ENCODE data around the gene VPS35L. TPM values are rescaled to one million over a fixed set of nuclear protein-coding genes. Genes with fewer than 3 reads are reported as not detected.
A peak's percentile ranks its signal among the peaks of the same experiment; 100 is the strongest.
"Not testable (repeated sequence)": the region's sequence is repeated elsewhere in the genome, so short reads cannot be mapped to it uniquely, and the experiment has no call there.

Gene VPS35L
- polyA plus RNA-seq, 1 donor from 2014 or later = 38.2 TPM

- no peaks in the 10 kb centered on the region for H3K4me1 Mint-ChIP-seq
- H3K36me3 Mint-ChIP-seq = peaks cover 21% of the 10 kb centered on the region
- no peak overlapping the region for H3K4me3 Mint-ChIP-seq
- peak overlapping the region in 1 of 3 donors; percentile 77 for H3K27ac Mint-ChIP-seq
- peaks cover 0 to 1% (median 0%) of the 10 kb centered on the region in 3 donors for H3K9me3 Mint-ChIP-seq
- no peaks in the 10 kb centered on the region for H3K27me3 Mint-ChIP-seq
Observed at GRCh38 chr16:19677402-19677801, 121.9 kb downstream of the VPS35L start.

- Mint-ChIP-seq H3K36me3 (peaks cover 23% of the 10 kb centered on the region), H3K4me3 (no peak overlapping the region), H3K9me3 (peaks cover 4 to 7% (median 7%) of the 10 kb centered on the region in 3 donors), H3K27me3 (no peaks in the 10 kb centered on the region), H3K4me1 (no peaks in the 10 kb centered on the region), H3K27ac (no peak overlapping the region)
Observed at GRCh38 chr16:19678804-19679203, 123.3 kb downstream of the VPS35L start.

GRCh38 chr16:19679281-19679680 is 123.8 kb downstream of the VPS35L start:
- H3K4me1 Mint-ChIP-seq, H3K4me3 Mint-ChIP-seq, H3K27me3 Mint-ChIP-seq, H3K9me3 Mint-ChIP-seq, H3K27ac Mint-ChIP-seq: not testable (repeated sequence)
- H3K36me3 Mint-ChIP-seq = peaks cover 22% of the 10 kb centered on the region

GRCh38 chr16:19680881-19681340 is 125.4 kb downstream of the VPS35L start:
- no peaks in the 10 kb centered on the region for H3K4me1 Mint-ChIP-seq
- H3K4me3 Mint-ChIP-seq = no peak overlapping the region
- peaks cover 5 to 19% (median 6%) of the 10 kb centered on the region in 3 donors for H3K9me3 Mint-ChIP-seq
- H3K36me3 Mint-ChIP-seq = peaks cover 18% of the 10 kb centered on the region
- no peak overlapping the region for H3K27ac Mint-ChIP-seq
- H3K27me3 Mint-ChIP-seq = no peaks in the 10 kb centered on the region

GRCh38 chr16:19681637-19682036 is 126.1 kb downstream of the VPS35L start:
- peaks cover 18% of the 10 kb centered on the region for H3K36me3 Mint-ChIP-seq
- H3K4me1 Mint-ChIP-seq = no peaks in the 10 kb centered on the region
- no peaks in the 10 kb centered on the region for H3K27me3 Mint-ChIP-seq
- peaks cover 5 to 19% (median 6%) of the 10 kb centered on the region in 3 donors for H3K9me3 Mint-ChIP-seq
- H3K4me3 Mint-ChIP-seq = no peak overlapping the region
- H3K27ac Mint-ChIP-seq = peak overlapping the region in 1 of 3 donors; percentile 31

- Mint-ChIP-seq H3K4me3 (no peak overlapping the region), H3K9me3 (peaks cover 5 to 19% (median 6%) of the 10 kb centered on the region in 3 donors), H3K27ac (peak overlapping the region in 1 of 3 donors; percentile 52), H3K4me1 (no peaks in the 10 kb centered on the region), H3K27me3 (no peaks in the 10 kb centered on the region), H3K36me3 (peaks cover 25% of the 10 kb centered on the region)
Observed at GRCh38 chr16:19683453-19684236, 128.1 kb downstream of the VPS35L start.

GRCh38 chr16:19685176-19685575 is 129.7 kb downstream of the VPS35L start:
- no peaks in the 10 kb centered on the region for H3K27me3 Mint-ChIP-seq
- H3K9me3 Mint-ChIP-seq = peaks cover 5 to 19% (median 6%) of the 10 kb centered on the region in 3 donors
- no peaks in the 10 kb centered on the region for H3K4me1 Mint-ChIP-seq
- peaks cover 20% of the 10 kb centered on the region for H3K36me3 Mint-ChIP-seq
- H3K4me3 Mint-ChIP-seq = no peak overlapping the region
- H3K27ac Mint-ChIP-seq = peak overlapping the region in 1 of 3 donors; percentile 60

GRCh38 chr16:19687279-19687678 is 131.8 kb downstream of the VPS35L start:
- Mint-ChIP-seq H3K27me3 (no peaks in the 10 kb centered on the region), H3K4me3 (no peak overlapping the region), H3K4me1 (no peaks in the 10 kb centered on the region), H3K27ac (no peak overlapping the region), H3K36me3 (peaks cover 18% of the 10 kb centered on the region), H3K9me3 (peaks cover 5 to 19% (median 6%) of the 10 kb centered on the region in 3 donors)

GRCh38 chr16:19688396-19689024 is 133.0 kb downstream of the VPS35L start:
- peaks cover 2 to 12% (median 2%) of the 10 kb centered on the region in 3 donors for H3K9me3 Mint-ChIP-seq
- H3K36me3 Mint-ChIP-seq = peaks cover 12% of the 10 kb centered on the region
- no peak overlapping the region for H3K4me3 Mint-ChIP-seq
- no peak overlapping the region for H3K27ac Mint-ChIP-seq
- H3K4me1 Mint-ChIP-seq = peaks cover 0 to 2% (median 0%) of the 10 kb centered on the region in 3 donors
- no peaks in the 10 kb centered on the region for H3K27me3 Mint-ChIP-seq

GRCh38 chr16:19689342-19689741 is 133.8 kb downstream of the VPS35L start:
- H3K9me3 Mint-ChIP-seq = peaks cover 0 to 11% (median 1%) of the 10 kb centered on the region in 3 donors
- no peak overlapping the region for H3K27ac Mint-ChIP-seq
- no peaks in the 10 kb centered on the region for H3K27me3 Mint-ChIP-seq
- peaks cover 0 to 2% (median 0%) of the 10 kb centered on the region in 3 donors for H3K4me1 Mint-ChIP-seq
- peaks cover 8% of the 10 kb centered on the region for H3K36me3 Mint-ChIP-seq
- no peak overlapping the region for H3K4me3 Mint-ChIP-seq

GRCh38 chr16:19690196-19690595 is 134.7 kb downstream of the VPS35L start:
- Mint-ChIP-seq H3K36me3 (peaks cover 8% of the 10 kb centered on the region), H3K27me3 (no peaks in the 10 kb centered on the region), H3K4me1 (peaks cover 0 to 3% (median 0%) of the 10 kb centered on the region in 3 donors), H3K9me3 (peaks cover 0 to 3% (median 0%) of the 10 kb centered on the region in 3 donors), H3K27ac (no peak overlapping the region), H3K4me3 (no peak overlapping the region)

- H3K36me3 Mint-ChIP-seq = peaks cover 8% of the 10 kb centered on the region
- no peaks in the 10 kb centered on the region for H3K27me3 Mint-ChIP-seq
- H3K27ac Mint-ChIP-seq = no peak overlapping the region
- H3K4me1 Mint-ChIP-seq = peaks cover 0 to 5% (median 0%) of the 10 kb centered on the region in 3 donors
- H3K4me3 Mint-ChIP-seq = no peak overlapping the region
- H3K9me3 Mint-ChIP-seq = no peaks in the 10 kb centered on the region
Observed at GRCh38 chr16:19691161-19691711, 135.7 kb downstream of the VPS35L start.

- peaks cover 0 to 5% (median 2%) of the 10 kb centered on the region in 3 donors for H3K4me1 Mint-ChIP-seq
- peaks cover 6% of the 10 kb centered on the region for H3K36me3 Mint-ChIP-seq
- no peak overlapping the region for H3K4me3 Mint-ChIP-seq
Observed at GRCh38 chr16:19694989-19695388, 139.5 kb downstream of the VPS35L start.

GRCh38 chr16:19696328-19696727 is 140.8 kb downstream of the VPS35L start:
- Mint-ChIP-seq H3K27ac (no peak overlapping the region), H3K4me1 (peaks cover 0 to 5% (median 2%) of the 10 kb centered on the region in 3 donors), H3K36me3 (peaks cover 9% of the 10 kb centered on the region), H3K9me3 (no peaks in the 10 kb centered on the region), H3K27me3 (no peaks in the 10 kb centered on the region), H3K4me3 (no peak overlapping the region)

More at GRCh38 chr16:19694989-19695388, 139.5 kb downstream of the VPS35L start:
- Mint-ChIP-seq H3K27ac (no peak overlapping the region), H3K9me3 (no peaks in the 10 kb centered on the region), H3K27me3 (no peaks in the 10 kb centered on the region)

- Mint-ChIP-seq H3K4me3 (no peak overlapping the region), H3K4me1 (peaks cover 0 to 5% (median 2%) of the 10 kb centered on the region in 3 donors)
Observed at GRCh38 chr16:19696961-19697360, 141.5 kb downstream of the VPS35L start.

More at GRCh38 chr16:19696961-19697360, 141.5 kb downstream of the VPS35L start:
- H3K27me3 Mint-ChIP-seq = no peaks in the 10 kb centered on the region
- H3K36me3 Mint-ChIP-seq = peaks cover 7% of the 10 kb centered on the region
- H3K9me3 Mint-ChIP-seq = no peaks in the 10 kb centered on the region
- no peak overlapping the region for H3K27ac Mint-ChIP-seq
